Osteocyte (in vitro differentiated cells): Measurements from ENCODE around the gene FOXA1. TPM values are rescaled to one million over a fixed set of nuclear protein-coding genes. Genes with fewer than 3 reads are reported as not detected.

Source experiments
- DNase-seq: peaks from one replicate; pipeline ENCODE4 v3.0.0; 2021; ENCODE audit warnings: mixed read lengths; ENCODE audit not compliant: unreplicated experiment; ENCODE audit errors: extremely low spot score
- H3K27ac Mint-ChIP-seq: one replicate; pipeline ENCODE4 v1.8.0; 2021; ENCODE audit warnings: mild to moderate bottlenecking, mixed read lengths; ENCODE audit not compliant: unreplicated experiment
- H3K27me3 Mint-ChIP-seq: one replicate; pipeline ENCODE4 v1.8.0; 2021; ENCODE audit warnings: mixed read lengths; ENCODE audit not compliant: unreplicated experiment
- H3K36me3 Mint-ChIP-seq: one replicate; pipeline ENCODE4 v1.8.0; 2021; ENCODE audit warnings: mixed read lengths; ENCODE audit not compliant: unreplicated experiment
- H3K4me1 Mint-ChIP-seq: one replicate; pipeline ENCODE4 v1.8.0; 2021; ENCODE audit warnings: mixed read lengths; ENCODE audit not compliant: unreplicated experiment
- H3K4me3 Mint-ChIP-seq: one replicate; pipeline ENCODE4 v1.8.0; 2021; ENCODE audit warnings: mild to moderate bottlenecking, moderate library complexity, mixed read lengths; ENCODE audit not compliant: unreplicated experiment
- H3K9me3 Mint-ChIP-seq: one replicate; pipeline ENCODE4 v1.8.0; 2021; ENCODE audit warnings: mixed read lengths; ENCODE audit not compliant: unreplicated experiment
- total RNA-seq: library from RNA; stranded (reverse); gene quantifications from 2 replicates; pipeline ENCODE4 v1.2.1, GENCODE V29; 2021
- TF ChIP-seq, protein P1 (sequence below): fragments of 200-600 bp; sonication (generic); IDR thresholded peaks from 2 replicates; pipeline ENCODE4 v1.5.0; 2021; ENCODE audit warnings: antibody characterized with exemption, mild to moderate bottlenecking, moderate library complexity

FOXA1 gene
- total RNA-seq, 1 donor from 2014 or later = not detected

GRCh38 chr14:37553935-37554550 is 41.0 kb downstream of the FOXA1 start:
- H3K27me3 Mint-ChIP-seq = peaks cover 3% of the 10 kb centered on the region
- TF ChIP-seq, protein P1, sequence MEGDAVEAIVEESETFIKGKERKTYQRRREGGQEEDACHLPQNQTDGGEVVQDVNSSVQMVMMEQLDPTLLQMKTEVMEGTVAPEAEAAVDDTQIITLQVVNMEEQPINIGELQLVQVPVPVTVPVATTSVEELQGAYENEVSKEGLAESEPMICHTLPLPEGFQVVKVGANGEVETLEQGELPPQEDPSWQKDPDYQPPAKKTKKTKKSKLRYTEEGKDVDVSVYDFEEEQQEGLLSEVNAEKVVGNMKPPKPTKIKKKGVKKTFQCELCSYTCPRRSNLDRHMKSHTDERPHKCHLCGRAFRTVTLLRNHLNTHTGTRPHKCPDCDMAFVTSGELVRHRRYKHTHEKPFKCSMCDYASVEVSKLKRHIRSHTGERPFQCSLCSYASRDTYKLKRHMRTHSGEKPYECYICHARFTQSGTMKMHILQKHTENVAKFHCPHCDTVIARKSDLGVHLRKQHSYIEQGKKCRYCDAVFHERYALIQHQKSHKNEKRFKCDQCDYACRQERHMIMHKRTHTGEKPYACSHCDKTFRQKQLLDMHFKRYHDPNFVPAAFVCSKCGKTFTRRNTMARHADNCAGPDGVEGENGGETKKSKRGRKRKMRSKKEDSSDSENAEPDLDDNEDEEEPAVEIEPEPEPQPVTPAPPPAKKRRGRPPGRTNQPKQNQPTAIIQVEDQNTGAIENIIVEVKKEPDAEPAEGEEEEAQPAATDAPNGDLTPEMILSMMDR = no peak
- no peak overlapping the region for H3K27ac Mint-ChIP-seq
- H3K9me3 Mint-ChIP-seq = peaks cover 26% of the 10 kb centered on the region
- H3K4me3 Mint-ChIP-seq = no peak overlapping the region
- peaks cover 4% of the 10 kb centered on the region for H3K4me1 Mint-ChIP-seq
- DNase-seq = no peak
- H3K36me3 Mint-ChIP-seq = peaks cover 14% of the 10 kb centered on the region

GRCh38 chr14:37551119-37551518 is 43.9 kb downstream of the FOXA1 start:
- Mint-ChIP-seq H3K27me3 (no peaks in the 10 kb centered on the region), H3K4me3 (no peak overlapping the region), H3K36me3 (peaks cover 5% of the 10 kb centered on the region), H3K9me3 (peaks cover 18% of the 10 kb centered on the region), H3K4me1 (peaks cover 10% of the 10 kb centered on the region), H3K27ac (no peak overlapping the region)
- no peak for DNase-seq
- TF ChIP-seq, protein P1 = no peak

DNA sequence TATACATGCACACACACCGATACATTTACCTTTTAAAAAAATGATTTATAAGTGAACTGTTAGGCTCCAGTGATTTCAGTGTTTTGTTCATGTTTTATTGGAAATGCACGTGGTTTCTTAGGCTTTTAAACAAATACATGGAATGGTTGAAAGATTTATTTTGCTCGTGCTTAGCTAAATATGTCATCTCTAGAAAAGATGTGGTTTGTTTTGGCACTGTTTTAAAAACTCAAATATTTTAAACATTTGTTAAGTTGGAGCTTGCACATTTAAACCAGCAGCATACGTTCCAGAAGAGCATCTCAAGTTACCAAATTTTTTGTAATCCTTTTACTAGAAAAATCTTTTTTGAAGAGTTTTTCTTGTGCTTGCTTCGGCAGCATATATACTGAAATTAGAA is 44.5 kb downstream of the FOXA1 start:
- peaks cover 10% of the 10 kb centered on the region for H3K4me1 Mint-ChIP-seq
- TF ChIP-seq, protein P1 = no peak
- peaks cover 5% of the 10 kb centered on the region for H3K36me3 Mint-ChIP-seq
- peaks cover 18% of the 10 kb centered on the region for H3K9me3 Mint-ChIP-seq
- no peaks in the 10 kb centered on the region for H3K27me3 Mint-ChIP-seq
- DNase-seq = no peak
- H3K27ac Mint-ChIP-seq = no peak overlapping the region
- H3K4me3 Mint-ChIP-seq = no peak overlapping the region

GRCh38 chr14:37546621-37547447 is 48.2 kb downstream of the FOXA1 start:
- H3K27me3 Mint-ChIP-seq = no peaks in the 10 kb centered on the region
- H3K36me3 Mint-ChIP-seq = no peaks in the 10 kb centered on the region
- peaks cover 10% of the 10 kb centered on the region for H3K4me1 Mint-ChIP-seq
- TF ChIP-seq, protein P1 = no peak
- DNase-seq = no peak
- no peaks in the 10 kb centered on the region for H3K9me3 Mint-ChIP-seq
- no peak overlapping the region for H3K27ac Mint-ChIP-seq
- peak overlapping the region; percentile 29 for H3K4me3 Mint-ChIP-seq

- H3K36me3 Mint-ChIP-seq = no peaks in the 10 kb centered on the region
- H3K9me3 Mint-ChIP-seq = no peaks in the 10 kb centered on the region
- TF ChIP-seq, protein P1 = no peak
- no peak overlapping the region for H3K27ac Mint-ChIP-seq
- H3K27me3 Mint-ChIP-seq = no peaks in the 10 kb centered on the region
- no peak overlapping the region for H3K4me3 Mint-ChIP-seq
- no peak for DNase-seq
- H3K4me1 Mint-ChIP-seq = peaks cover 7% of the 10 kb centered on the region
Measured at GRCh38 chr14:37545174-37545573, 49.9 kb downstream of the FOXA1 start.
